GM18517 (cell line): Measurements from ENCODE around the gene LRRC4C.

ENCODE experiments used
- ATAC-seq: cut with Tn5 transposase; IDR thresholded peaks from one replicate; pipeline ENCODE4 v1.9.1; 2021; ENCODE audit warnings: mild to moderate bottlenecking, moderate library complexity; ENCODE audit not compliant: unreplicated experiment

Gene LRRC4C

DNA sequence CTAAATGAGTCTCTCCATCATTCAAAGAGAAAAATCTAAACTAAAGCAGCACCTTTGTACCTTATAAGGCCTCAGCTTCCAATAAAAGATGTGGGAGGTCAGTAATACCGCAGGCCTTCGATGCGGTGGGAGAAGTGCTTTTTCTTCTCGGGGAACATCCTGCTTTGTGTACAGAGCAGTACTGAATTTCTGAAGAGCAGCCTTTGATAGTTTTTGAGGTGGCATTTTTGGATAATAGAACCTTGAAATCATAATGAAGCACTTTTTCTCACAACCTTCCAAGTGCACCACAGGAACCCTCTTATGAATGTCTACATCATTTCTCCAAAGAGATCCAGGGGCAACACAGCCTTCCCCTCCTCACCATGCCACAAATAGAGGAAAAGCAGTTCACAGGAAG, 39.6 kb downstream of the LRRC4C start:
- ATAC-seq = no peak

DNA sequence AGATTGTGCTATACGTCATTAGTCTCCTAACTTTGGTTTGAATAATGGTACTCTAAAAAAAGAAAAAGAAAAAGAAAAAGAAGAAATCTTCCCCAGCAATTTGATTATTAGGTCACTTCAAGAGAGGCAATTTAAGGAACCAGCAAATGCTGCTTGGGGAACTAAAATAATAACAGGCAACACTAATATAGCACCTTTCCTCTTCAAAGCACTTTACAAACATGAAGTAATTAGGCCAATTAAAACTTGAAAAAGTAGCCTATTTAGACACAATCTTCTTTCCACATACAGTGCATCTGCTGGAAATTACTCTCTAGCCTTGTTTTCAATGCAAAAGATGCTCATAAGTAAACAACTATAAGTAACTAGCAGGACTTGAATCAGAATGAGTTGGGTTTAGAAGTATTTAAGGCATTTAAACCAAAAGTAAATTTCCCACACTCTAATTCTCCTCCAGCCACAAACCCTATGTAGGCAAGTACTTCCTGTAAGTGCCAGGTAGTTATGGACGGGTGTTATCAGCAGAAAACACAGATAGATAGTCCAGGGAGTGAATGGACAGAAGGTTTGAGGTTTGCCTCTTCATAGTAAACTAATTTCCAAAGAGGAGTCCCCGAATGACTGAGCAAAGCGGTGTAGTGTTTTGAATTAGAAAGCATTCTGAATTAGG, 44.5 kb downstream of the LRRC4C start:
- no peak for ATAC-seq

DNA sequence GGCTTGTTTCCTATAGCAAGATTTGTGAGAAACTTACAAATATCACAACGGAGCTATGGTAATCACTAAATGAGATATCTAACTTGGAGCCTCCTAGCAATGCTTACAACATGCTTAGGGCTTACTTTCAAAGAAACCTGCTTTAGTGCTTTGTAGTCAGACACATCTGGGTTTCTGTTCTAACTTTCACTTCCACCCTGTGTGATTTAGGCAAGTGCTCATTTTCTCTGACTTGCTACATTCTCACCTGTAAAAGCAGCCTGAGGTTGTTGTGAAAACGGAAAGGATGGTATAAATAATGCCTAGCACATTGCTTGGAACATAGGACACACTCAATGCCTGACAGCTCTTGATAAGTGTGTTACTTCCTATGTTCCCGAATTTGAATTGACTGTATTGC, 45.6 kb downstream of the LRRC4C start:
- no peak for ATAC-seq

DNA sequence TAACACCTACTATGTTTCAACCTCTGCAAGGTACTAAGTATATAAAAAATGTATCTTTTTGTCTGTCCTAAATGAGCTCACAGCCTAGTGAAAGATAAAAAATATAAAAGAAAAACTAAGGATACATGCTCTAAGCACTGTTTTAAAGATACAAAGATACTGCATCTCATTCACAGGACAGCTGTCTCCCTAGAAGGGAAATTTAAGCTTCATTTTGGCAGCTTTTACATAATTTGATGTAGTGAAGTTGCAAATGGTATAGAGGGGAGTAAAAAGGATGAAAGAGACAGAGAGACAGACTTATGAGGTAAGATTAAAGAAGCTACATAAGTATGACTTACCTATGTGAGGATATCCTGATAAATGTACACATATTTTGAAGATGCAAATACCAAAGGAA, 53.6 kb downstream of the LRRC4C start:
- no peak for ATAC-seq

DNA sequence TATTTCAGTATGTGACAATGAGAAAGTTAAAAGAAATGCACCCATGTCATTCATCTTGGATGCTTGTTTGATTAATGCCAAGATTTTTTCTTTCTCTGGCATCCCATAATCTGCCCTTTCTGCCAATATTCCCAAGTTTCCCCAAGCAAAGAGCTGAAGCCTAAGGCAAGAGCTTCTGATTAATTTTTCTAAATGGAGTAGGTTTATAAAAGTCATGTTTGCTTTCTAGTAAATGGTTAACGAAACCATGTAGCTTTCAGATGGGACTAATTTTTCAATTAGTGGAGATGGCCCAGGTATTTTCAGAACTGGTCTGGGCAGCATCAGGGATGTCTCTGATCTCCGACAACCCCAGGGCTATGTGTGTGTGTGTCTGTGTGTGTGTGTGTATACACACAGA, 55.3 kb downstream of the LRRC4C start:
- no peak for ATAC-seq

DNA sequence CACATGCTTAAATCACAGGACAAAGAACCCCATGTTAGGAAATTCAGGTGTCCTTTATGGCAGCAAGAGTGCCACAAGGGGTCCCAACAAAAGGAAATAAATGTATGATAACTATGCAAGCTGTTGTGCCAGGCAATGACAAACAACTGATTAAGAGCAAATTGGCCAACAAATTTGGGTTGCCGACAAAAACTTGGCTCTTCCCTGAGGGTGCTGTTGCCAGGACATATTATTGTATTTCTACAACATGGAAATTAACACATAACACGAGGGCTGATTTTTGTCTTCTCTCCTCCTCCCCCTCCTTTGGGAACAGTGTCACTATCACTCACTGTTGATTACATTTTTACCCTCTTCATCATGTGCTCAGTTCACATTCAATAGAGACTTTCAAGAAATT, 56.0 kb downstream of the LRRC4C start:
- ATAC-seq = no peak

DNA sequence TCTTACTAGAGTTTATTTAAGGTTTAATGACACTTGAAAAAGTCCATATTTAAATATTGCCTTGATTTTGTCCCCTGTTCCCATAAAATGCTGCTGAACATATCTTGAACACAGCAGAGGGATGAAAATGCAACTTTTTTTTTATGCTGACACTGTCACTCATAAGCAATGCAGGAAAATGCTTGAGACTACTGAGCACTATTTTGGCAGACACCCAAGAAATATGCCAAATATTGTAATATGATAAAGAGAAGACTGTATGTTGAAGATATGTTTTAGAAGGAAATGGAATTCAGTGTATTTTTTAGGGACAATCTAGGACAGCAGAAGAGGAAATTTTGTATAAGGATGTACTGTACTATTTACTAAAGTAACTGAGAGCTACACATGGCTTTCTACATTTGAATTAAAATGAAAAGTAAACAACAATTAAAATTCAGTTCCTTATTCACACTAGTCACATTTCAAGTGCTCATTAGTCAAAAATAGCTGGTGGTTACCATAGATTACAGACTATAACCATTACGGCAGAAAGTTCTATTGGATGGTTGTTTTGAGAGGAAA, 58.6 kb downstream of the LRRC4C start:
- ATAC-seq = no peak

DNA sequence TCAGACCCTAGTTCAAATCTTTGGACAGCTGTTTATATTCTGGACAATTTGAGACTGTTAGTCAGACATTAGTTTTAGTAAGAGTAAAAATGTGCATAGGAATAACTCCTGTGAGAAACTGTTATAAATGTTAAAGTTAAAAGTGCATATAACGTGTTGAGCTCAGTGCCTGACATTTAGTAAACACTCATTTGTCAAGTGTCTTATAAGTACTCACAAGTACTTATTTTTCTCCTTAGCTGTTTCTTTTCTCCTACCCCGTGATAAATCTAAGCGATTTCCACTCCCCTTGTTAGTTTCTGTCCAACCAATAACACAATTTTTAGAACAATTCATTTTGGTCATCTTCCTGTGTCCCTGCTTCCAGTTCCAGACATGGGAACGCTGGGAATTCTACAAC, 59.3 kb downstream of the LRRC4C start:
- ATAC-seq = no peak

DNA sequence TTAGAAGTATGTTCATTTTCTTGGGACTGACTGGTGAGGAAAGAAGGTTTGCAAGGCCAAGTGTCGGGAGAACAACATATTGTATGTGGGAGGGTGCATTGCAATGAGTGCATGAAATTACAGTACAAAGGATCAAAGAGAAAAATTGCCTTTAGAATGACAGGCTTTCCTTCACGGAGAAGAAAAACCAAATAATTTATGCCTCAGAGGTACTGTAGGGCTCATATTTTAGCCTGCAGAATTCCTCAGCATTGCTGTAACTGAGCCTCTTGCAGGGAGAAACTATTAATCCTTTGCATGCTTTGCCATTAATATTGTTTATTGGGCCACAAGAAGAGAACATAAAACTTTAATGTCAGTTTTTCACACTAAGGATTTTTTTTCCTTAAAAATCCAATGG, 60.1 kb downstream of the LRRC4C start:
- no peak for ATAC-seq

DNA sequence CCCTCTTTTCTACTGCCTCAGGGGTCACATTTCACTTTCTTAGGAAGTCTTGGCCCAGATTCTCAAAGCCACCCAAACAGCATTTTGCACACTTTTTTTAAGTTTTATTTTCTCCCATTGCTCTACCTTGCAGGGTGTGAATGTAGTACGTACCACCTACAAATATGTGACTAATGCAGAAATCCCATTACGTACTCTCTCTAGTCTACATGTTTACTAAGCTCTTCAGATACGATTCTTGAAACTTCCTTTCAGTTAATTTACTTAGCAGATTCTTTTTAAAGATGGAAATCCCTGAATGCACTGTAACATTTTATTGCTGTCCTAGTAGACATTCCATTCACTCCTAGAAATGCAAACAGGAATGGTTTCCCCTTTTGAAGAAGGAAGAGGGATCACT, 61.3 kb downstream of the LRRC4C start:
- ATAC-seq = no peak

DNA sequence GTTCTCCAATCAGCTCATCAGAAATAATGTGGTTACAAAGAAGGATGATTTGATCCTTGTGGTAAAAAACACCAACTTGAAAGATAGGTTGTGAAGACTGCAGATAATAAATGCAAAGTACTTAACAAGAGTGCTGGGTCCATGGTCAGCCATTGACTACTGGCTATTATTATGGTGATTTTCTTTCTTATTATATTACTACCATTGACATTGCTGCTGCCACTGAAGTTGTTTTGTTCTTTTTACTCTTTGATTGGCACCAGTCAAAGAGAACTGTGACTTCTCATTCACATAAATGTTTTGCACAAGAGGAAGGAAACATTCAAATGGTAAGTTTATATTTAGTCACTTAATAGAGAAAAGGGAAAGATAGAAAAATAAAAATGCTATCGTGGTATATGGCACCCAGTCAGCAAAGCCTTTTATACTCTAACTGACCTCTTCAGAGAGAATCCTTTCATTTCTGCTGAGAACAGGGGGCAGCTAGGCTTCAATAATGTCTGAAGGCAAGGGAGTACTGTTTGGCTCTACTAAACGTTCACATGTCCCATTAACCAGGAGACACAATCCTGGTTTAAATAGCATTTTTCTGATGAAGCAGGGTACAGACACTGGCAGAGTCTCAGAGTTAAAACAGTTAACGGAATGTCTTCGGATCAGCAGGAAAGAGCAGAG, 64.8 kb downstream of the LRRC4C start:
- no peak for ATAC-seq

DNA sequence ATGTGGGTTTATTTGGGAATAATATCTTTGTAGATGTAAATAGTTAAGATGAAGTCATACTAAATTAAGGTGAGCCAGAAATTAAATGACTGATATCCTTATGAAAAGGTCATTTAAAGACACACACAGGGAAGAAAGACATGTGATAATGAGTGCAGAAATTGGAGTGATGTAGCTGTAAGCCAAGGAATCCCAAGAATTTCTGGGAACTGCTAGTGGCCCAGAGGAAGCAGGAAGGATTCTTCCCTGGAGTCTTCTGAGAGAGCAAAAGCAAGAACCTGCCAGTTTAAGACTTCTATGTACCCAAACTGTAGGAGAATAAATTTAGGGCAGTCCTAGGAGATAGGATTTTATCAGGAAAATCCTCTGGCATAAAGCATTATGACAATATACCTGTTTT, 66.9 kb downstream of the LRRC4C start:
- ATAC-seq = no peak

DNA sequence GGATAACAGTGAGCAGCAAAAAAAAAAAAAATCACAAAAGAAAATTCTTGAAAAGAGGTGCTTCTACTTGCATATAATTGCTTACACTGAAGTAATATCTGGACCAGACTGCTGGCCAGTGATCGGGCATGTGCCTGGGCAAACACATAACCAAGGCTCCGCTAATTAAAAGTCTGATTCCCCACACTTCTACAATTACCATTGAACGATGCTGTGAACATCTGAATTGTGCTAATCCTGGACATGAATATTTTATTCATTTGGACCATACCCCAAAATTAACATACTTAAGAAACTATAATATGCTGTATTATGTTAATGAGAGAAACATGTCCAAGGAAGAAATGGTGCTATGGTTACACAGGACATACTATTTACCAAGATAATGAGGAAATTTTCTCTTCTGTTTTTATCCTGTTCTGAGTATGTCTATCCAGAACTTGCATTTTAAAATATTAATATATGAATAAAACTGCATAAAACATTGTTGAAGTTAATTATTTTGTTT, 69.8 kb downstream of the LRRC4C start:
- ATAC-seq = no peak

DNA sequence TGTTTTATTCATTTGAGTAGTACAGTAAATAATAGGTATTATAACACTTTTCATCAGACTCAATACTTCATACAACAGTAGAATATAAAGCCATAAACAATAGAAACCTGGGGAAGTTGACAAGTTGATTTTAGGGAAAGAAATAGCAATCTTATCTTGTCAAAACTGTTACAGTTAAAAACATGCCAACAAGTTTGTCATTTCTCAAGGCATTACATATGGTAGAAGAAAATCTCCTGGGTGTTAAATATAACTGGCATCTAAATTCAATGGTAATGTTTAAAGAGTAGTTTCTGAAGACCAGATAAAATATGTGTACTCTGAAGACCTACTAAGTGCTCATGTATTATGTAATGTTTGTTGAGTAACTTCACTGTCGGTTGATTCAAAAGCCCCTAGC, 75.1 kb downstream of the LRRC4C start:
- ATAC-seq = no peak

DNA sequence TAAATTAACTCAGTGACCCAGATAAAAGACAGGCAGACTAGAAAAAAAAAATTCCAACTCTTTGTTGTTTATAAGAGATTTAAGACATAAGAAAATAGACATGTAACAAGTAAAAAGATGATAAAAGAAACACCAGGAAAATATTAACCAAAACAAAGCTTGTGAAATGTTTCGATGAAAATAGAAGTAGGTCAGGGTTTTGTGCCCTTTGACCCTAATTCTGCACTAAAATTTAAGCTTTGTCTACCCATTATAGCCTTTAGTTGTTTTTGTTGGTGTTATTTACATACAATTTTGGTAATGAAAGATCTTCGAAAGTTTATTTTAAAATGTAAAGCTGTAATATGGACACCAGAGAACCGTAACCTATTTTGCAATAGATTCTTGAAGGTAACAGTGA, 75.7 kb downstream of the LRRC4C start:
- ATAC-seq = no peak

DNA sequence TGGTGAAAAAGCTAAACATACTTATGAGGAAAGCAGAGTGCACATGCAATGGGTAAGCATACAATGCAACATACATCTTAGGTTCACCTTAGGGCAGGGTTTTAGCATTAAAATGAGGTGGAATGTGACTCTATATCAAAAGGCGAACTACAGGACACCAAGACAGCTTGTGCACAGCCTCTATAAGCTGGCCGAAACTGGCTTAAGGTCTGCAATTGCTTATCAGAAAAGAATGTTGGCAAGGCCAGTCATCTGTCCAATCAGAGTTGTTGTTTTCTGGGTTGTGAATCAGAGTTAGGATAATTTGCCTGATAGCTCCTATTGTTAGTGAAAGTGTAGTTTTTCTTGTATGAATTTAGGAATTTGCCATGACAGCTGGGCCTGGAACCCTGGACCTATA, 76.5 kb downstream of the LRRC4C start:
- ATAC-seq = no peak

DNA sequence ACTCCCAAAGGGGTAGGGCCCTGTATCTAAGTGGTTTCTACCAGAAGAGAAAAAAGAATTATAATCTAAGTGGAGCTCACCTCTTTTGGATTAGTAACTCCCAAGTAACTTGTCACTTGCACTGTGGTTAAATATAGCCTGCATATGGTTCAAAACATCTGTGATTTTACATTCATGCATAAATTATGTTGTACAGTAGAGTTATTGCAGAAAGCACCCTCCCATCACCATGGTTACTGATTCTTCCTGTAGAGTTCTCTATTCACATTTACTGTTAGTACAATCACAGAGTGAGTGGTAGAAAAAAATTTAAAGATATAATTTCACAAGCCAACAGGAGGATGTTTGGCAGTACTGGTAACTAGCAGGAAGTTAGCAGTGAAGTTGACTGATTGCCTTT, 80.4 kb downstream of the LRRC4C start:
- ATAC-seq = no peak

DNA sequence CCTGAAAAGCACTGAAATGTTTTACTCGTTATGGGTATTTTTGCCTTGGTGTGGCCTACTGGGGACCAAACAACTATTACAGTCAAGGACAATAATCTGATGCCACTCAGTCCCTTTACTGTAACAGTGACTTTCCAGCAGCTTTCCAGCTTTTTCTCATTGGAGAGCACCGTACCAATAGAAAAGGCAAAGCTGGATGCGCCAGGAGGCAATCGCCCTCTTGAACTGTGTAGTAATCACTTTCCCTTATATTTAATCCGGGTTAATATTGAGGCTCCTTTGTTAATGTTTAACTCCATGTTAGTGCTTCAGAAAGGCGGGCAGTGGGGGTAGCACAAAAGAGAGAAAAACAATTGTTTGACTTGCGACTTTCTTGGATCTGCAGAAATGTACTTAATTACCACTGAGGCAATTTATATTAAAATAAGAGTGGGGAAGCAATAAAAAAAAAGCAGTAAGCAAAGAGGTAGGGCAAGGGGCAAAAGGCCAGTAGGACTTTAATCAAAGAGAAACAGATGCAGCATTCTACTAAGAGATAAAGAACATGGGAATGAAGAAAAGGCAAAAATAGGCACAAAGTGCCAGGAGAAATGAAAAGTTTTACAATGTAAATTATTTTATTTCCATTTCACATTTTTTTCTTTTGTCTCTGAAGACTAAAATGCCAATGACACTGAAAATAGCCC, 81.6 kb downstream of the LRRC4C start:
- ATAC-seq = no peak

DNA sequence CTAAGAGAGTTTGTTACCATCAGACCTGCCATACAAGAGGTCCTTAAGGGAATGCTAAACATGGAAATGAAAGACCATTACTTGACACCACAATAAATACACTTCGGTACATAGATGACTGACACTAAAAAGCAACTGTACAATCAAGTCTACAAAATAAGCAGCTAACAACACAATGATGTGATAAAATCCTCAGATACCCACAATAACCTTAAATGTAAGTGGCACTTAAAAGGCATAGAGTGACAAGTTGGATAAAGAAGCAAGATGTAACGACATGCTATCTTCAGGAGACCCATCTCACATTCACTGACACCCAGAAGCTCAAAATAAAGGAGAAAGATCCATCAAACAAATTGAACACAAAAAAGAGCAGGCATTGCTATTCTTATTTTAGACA, 107.6 kb downstream of the LRRC4C start:
- ATAC-seq = no peak

DNA sequence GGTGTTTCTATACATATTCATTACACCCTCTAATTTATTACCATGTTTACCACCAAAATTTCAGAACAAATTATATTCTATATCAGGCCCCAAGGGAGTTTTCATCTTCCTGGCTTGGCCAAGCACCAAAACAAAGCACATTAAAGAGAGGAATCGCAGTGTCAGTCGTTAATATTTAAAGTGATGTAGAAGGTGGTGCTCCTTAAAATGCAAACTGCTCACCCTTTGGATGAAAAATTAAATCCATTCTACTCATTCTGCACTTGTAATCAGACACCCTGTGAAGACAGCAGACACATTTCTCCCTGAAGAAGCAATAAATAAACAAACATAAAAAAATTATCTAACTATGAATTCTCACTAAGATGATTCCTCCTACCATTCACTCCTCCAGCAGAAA, 113.4 kb downstream of the LRRC4C start:
- ATAC-seq = no peak

DNA sequence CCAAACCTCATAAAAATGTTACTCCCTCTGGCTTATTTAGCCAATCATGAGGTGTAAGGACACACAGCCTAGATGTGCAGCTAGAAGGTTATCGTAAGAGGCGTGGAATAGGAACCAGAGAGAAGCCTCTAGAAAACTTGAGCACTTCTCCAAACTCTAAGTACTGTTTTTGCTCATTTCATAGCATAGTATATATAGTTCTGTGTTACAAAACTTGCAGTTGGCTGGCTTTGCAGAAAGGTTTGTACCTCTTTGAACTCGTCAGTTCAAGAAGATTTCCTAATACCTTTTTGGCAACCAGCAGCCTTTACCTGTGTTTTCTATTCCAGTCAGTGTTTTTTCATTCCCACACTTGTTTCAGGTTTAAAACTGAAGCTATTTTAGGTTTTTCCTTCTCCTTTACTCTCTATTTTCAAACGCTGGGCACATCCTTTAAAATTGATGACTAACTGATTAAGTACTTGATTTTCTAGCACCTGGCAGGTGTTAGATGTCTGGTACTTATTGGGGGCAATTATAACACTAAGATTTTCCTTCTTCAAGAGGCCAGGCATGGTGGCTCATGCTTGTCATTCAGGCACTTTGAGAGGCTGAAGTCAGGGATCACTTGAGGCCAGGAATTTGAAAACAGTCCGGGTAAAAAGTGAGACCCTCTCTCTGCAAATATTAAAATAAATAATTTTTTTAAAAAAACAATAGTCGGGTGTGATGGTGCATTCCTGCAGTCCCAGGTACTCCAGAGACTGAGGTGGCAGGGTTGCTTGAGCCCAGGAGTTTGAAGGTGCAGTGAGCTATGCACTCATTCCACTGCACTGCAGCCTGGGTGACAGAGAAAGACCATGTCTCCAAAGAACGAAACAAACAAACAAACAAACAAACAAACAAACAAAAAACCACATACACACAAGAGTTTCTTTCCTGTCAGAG, 125.2 kb downstream of the LRRC4C start:
- ATAC-seq = no peak
